HG03469 (cell line): ENCODE measurements around the gene CAMK1D.
A peak's percentile ranks its signal among the peaks of the same experiment; 100 is the strongest.

Source experiments
- ATAC-seq: cut with Tn5 transposase; IDR thresholded peaks from one replicate; pipeline ENCODE4 v1.9.1; 2021; ENCODE audit warnings: mild to moderate bottlenecking, moderate library complexity, moderate number of reproducible peaks; ENCODE audit not compliant: unreplicated experiment

The CAMK1D gene

GRCh38 chr10:12459762-12460161 lies 110.4 kb downstream of the CAMK1D start:
- no peak for ATAC-seq

DNA sequence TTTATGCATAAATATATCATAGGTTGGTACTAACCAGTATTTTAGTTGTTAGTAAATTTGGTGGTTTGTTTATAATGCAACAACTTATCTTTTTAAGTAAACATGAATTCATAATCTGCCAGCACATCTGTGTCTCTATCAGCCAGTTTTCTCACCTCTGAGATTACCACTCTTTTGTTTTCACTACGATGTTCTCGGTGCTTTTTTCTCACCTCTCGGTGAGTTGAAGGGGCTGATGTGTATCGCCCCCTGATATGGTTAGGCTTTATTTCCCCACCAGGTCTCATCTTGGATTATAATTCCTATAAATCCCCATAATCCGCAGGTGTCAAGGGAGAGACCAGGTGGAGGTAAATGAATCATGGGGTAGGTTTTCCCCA lies 114.1 kb downstream of the CAMK1D start:
- no peak for ATAC-seq

DNA sequence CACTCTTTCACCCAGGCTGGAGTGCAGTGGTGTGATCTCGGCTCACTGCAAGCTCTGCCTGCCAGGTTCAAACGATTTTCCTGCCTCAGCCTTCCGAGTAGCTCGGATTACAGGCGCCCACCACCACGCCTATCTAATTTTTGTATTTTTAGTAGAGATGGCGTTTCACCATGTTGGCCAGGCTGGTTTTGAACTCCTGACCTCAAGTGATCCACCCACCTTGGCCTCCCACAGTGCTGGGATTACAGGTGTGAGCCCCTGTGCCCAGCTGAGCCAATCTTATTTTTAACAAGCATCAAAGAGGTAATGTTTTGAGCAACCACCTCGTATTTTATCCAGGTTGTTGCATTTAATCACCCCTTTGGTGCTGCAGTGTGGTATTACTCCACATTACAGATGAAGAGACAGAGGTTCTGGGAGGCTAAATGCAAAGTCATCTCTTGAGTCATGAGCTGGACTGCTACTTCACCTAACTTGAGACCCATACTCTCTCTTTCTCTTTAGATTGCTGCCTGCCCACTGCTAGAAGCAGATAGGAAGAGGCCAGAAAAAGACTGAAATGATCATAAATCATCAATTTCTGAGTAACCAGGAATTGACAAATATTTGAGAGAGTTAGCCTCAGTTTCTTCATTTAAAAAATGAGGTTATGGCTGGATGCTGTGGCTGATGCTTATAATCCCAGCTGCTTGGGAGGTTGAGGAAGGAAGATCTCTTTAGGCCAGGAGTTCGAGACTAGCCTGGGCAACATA lies 116.2 kb downstream of the CAMK1D start:
- no peak for ATAC-seq

GRCh38 chr10:12466704-12467305 lies 117.5 kb downstream of the CAMK1D start:
- ATAC-seq, result no peak

DNA sequence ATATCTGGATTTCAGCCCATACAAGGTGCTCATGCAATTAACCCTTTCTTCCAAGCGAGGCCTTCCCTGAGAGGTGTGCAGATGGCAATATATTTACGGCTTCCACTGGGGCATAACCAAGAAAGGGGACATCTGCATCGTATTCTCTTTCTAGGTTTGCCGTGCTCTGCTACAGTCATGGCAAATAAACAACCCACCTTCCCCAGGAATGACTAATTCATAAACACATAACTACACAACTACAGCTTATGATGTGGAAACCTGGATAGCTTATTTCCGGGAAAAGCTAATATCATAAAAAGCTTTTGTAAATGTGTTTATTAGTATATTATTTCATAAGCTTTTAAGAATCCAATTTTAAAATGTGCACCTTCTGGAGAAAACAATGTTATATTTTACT lies 120.0 kb downstream of the CAMK1D start:
- no peak for ATAC-seq

DNA sequence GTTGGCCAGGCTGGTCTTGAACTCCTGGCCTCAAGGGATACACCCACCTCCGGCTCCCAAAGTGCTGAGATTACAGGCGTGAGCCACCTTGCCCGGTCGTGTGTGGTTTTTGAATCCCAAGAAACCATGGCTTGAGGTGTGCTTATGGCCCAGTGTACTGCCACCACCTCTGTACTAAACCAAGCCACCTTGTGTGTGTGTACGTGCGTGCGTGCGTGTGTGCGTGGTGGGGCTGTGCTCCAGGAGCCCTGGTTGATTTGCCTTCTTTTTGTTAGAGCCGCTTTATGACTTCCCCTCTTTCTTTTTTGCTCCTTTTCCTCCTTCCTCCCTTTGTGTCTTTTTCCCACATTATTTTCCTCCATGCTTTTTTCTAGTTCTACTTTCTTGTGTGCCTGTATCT lies 121.4 kb downstream of the CAMK1D start:
- no peak for ATAC-seq

DNA sequence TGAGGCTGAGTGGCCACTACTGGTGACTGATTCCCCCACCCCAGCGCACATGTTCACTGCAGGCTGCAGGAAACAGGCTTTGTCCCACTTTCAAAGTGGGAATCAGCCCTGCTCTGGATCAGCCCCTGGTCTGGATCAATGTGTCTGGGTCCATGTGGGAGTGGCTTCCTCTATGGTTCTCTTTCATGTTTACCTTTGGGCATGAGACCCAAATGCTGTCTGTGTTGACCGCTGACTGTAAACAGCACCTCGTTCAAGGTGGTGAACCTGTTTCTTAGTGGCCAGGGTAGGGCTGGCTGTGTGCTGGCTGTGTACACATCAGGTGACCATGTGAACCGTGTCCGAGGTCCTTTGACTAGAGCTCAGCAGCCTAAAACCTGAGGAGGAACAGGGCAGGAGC lies 121.8 kb downstream of the CAMK1D start:
- ATAC-seq, result no peak

DNA sequence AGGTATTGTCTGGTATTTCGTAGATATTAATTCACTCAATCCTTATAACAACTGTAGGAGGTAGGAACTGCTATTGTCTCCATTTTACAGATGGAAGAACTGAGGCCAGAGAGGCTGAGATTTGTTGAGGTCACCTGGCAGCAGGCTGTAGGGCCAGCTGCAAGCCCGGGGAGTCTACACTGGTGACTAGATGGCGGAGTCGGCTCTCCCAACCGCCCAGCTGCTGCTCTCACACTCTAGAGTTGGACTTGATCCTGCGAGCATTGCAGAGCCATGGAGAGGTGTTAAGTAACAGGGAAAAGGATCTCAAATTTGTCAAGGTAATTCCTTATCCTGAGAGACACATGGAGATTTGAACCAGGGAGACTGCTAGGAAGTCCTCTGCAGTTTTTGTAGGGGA lies 124.1 kb downstream of the CAMK1D start:
- ATAC-seq, result no peak

DNA sequence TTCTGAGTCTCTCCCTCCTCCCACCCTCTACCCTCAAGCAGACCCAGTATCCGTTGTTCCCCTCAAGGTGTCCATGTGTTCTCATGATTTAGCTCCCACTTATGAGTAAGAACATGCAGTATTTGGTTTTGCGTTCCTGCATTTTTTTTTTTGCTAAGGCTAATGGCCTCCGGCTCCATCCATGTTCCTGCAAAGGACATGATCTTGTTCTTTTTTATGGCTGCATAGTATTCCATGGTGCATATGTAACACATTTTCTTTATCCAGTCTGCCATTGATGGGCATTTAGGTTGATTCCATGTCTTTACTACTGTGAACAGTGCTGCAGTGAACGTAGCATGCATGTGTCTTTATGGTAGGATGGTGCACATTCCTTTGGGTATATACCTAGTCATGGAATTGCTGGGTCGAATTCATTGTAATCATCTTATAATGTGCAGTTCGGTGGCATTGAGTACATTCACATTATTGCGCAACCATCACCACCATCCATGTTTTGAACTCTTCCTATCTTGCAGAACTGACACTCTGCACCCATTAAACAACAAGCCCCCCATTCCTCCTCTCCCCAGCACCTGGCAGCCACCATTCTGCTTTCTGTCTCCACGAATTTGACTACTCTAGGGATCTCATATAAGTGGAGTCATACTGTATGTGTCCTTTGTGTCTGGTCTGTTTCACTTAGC lies 125.5 kb downstream of the CAMK1D start:
- no peak for ATAC-seq

DNA sequence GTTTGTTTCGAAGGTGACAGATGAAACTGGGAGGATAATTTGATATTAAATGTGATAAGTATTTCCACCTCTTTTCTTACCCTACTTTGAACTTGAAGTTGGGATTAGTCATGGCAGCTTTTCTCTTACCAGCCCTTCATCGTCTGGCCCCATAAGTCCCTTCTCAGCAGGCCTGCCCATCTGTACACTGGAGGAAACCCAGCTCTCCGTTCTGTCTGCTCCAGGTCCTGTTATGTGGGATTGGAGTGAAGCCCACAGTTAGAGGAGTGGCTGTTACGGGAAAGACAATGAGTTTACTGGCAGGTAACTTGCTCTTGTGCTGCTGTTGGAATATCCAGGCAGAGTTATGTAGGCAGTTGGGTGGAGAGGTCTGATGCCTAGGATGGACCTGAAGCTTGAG lies 127.3 kb downstream of the CAMK1D start:
- no peak for ATAC-seq

DNA sequence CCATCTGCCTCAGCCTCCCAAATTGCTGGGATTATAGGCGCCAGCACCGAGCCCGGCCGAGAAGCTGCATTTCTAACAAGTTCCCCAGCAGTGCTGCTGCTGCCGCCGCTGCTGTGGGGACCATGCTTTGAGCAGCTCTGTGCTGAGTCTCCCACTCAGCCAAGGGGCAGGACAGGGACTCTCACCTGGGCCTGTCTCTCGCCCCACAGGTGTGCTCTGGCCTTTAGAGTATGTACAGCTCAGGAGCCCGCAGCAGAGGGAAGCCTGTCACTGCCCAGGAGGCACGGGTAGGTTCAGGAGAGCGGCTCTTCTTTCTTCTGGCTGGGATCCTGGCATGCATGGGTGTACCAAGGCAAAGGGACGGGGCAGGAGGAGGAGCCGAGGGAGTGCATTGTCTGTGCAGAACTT lies 130.1 kb downstream of the CAMK1D start:
- ATAC-seq, result no peak

GRCh38 chr10:12479924-12480323 lies 130.6 kb downstream of the CAMK1D start:
- ATAC-seq, result no peak

DNA sequence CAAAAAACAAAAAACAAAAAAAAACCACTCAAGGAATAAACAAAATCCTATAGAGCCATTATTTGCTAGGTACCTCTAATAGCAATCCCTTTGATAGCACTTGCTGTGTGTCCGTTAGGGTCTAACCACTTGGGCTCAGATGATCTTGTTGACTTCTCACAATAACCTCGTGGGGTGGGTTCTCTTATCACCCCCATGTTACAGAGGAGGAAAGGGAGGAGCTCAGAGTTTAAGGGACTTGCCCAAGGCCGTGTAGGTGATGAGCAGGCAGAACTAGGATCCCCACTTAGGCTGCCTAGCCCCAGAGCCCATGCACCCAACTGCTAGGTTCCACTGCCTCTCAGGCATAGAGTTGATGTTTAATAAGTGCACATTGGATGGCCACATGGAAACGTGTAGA lies 131.1 kb downstream of the CAMK1D start:
- no peak for ATAC-seq

DNA sequence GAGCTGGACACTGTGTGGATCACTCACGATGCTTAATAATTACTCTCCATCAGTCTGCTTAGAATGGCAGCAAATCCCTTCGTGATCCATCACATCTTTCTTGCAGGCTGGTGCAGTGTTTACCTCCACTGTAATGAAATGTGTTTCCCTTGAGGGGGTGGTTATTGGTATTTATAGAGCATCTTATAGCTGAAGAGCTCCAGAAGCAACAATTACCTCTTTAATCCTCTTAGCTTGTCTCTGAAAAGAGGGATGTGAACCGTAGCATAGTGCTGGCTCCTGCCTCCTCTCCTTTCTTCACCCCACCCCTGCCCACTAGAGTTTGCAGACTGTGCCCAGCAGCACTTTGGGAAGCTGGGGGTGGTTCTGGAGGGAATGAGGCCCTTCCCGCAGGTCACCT lies 132.6 kb downstream of the CAMK1D start:
- ATAC-seq, result no peak

DNA sequence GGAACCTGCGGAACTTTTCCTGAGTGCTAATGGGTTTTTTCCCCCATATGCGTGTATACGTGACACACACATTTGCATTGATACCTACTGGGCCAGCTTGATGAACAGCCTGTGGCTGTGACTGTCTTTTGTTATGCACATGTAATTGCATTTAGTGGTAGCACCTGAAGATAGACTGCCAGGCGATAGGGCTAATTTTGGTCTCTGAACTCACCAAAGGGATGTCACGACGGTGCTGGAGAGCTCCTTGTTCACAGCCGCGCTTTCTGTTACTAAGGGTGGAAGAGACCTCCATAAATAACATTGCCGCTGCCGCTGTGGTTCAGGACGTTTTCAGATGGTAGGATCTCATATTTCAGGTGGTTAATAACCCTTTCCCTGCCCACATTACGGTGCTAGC lies 133.2 kb downstream of the CAMK1D start:
- ATAC-seq, result no peak

DNA sequence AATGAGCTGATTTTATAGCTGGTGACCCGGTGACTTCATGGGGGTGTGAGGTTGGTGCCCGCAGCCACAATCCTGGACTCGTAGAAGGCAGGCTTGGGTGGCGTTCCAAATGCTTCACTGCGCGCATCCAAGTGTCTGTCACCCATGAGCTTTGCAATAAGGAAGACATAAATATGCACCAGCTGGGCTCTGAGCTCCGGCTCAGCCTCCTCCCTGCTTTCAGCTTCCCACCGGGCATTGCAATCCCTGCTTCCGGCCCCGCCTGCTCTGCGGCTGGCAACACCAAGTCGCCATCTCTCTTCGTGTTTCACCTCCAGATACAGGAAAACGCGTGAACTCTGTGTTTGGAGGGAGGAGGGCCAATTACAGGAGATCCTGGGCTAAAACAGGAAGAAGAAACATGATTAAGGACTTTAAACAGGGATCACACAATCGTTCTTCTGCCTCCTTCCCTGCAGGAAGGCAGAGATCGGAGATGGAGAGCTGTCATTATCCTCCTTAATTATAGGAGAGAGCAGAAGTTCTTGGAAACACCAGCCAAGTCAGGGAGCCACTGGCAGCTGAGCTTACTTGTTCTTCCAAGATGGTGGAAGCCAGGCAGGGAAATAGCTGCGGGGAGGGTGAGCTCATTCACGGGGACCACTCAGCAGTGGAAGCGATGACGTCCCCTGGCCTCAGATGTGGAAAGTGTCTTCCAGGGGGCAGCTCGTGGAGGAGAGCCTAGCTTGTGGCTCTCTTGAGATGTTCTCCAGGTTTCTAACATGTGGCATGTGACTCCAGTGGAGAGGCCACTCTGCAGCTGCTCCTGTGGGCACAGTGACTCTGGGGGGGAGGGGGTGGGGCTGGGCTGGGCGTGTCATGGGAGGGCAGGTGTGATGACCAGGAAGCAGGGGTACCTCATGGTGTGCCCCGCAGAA lies 134.9 kb downstream of the CAMK1D start:
- no peak for ATAC-seq

- ATAC-seq, result peak; percentile 40
Measured at GRCh38 chr10:12484941-12485805, 135.8 kb downstream of the CAMK1D start.

GRCh38 chr10:12487366-12487765 lies 138.0 kb downstream of the CAMK1D start:
- ATAC-seq, result no peak

DNA sequence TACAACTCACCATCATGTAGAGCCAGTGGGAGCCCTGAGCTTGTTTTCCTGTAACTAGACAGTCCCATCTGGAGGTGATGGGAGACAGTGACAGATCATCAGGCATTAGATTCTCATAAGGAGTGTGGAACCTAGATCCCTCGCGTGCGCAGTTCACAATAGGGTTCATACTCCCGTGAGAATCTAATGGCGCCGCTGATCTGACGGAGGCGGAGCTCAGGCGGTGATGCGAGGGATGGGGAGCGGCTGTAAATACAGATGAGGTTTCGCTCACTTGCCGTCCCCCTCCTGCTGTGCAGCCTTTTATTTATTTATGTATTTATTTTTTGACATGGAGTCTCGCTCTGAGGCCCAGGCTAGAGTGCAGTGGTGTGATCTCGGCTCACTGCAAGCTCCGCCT lies 139.3 kb downstream of the CAMK1D start:
- ATAC-seq, result no peak

GRCh38 chr10:12489357-12489756 lies 140.0 kb downstream of the CAMK1D start:
- no peak for ATAC-seq
